ENCODE results near the gene KNCN. TPM values are rescaled to one million over a fixed set of nuclear protein-coding genes. Genes with fewer than 3 reads are reported as not detected.

The KNCN gene
- total RNA-seq, 2 donors from 2014 or later = not detected

DNA sequence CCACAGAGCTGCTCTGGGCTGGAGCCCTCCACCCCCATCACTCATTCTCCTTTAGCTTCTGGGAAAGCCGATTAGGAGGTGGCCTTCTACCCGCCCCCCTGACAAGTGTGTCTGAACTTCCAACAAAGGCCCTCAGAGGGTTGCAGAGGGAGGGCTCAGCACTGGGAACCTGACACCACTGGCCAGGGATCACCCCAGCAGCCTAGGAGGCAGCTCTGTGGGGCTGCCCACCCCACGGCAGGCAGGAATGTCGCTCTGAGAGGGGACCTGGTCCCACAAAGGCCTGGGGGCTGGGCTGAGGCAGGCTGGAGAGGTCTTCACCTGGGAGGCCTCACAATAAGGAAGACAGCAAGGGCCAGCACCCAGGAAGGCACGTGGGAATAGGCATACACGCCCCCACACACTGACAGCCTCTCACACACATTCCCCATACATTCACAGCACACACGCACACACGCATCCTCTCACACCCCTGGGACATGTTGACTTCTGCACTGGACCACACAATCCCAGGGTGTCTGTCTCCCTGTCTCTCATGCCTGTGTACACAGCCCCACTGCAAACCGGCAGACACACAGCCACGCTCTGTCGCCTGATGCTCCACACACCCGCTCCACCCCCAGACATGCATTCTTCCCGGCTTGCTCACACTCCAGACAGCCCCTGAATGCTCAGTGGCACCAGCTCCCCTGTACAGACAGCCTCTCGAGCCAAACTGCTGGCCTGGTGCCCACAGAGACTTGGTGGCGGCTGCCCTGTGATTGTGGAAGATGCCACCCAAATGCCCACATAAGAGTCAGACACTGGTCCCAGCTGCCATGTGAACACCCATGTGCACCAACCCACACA, 31.2 kb downstream of the KNCN start:
- Histone ChIP-seq H3K9me3 (no peaks in the 10 kb centered on the region), H3K27me3 (replicated peaks; ENCODE audit: insufficient read depth) (no peaks in the 10 kb centered on the region), H3K36me3 (no peaks in the 10 kb centered on the region), H3K4me1 (ENCODE audit: control insufficient read depth in 1 of 2, low read depth in 2 of 2) (peaks cover 4 to 13% of the 10 kb centered on the region in 2 donors), H3K27ac (no peak overlapping the region), H3K4me3 (no peak overlapping the region)
- DNase-seq (ENCODE audit: low spot score) = no peak
- no peak for ATAC-seq (ENCODE audit: insufficient number of reproducible peaks, low FRiP score, low read depth)
- TF ChIP-seq, protein P1, sequence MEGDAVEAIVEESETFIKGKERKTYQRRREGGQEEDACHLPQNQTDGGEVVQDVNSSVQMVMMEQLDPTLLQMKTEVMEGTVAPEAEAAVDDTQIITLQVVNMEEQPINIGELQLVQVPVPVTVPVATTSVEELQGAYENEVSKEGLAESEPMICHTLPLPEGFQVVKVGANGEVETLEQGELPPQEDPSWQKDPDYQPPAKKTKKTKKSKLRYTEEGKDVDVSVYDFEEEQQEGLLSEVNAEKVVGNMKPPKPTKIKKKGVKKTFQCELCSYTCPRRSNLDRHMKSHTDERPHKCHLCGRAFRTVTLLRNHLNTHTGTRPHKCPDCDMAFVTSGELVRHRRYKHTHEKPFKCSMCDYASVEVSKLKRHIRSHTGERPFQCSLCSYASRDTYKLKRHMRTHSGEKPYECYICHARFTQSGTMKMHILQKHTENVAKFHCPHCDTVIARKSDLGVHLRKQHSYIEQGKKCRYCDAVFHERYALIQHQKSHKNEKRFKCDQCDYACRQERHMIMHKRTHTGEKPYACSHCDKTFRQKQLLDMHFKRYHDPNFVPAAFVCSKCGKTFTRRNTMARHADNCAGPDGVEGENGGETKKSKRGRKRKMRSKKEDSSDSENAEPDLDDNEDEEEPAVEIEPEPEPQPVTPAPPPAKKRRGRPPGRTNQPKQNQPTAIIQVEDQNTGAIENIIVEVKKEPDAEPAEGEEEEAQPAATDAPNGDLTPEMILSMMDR (IDR thresholded peaks at IDR 0.05) = no peak

GRCh38 chr1:46519209-46519608, 32.2 kb downstream of the KNCN start:
- no peak overlapping the region for H3K4me3 ChIP-seq
- no peaks in the 10 kb centered on the region for H3K36me3 ChIP-seq
- no peaks in the 10 kb centered on the region for H3K9me3 ChIP-seq
- DNase-seq (ENCODE audit: low spot score) = no peak
- no peak for ATAC-seq (ENCODE audit: insufficient number of reproducible peaks, low FRiP score, low read depth)
- peaks cover 4 to 13% of the 10 kb centered on the region in 2 donors for H3K4me1 ChIP-seq (ENCODE audit: control insufficient read depth in 1 of 2, low read depth in 2 of 2)
- H3K27me3 ChIP-seq (replicated peaks; ENCODE audit: insufficient read depth) = no peaks in the 10 kb centered on the region
- no peak overlapping the region for H3K27ac ChIP-seq
- TF ChIP-seq, protein P1 (IDR thresholded peaks at IDR 0.05) = no peak

GRCh38 chr1:46517932-46518498, 33.4 kb downstream of the KNCN start:
- peaks cover 4 to 12% of the 10 kb centered on the region in 2 donors for H3K4me1 ChIP-seq (ENCODE audit: control insufficient read depth in 1 of 2, low read depth in 2 of 2)
- H3K27me3 ChIP-seq (replicated peaks; ENCODE audit: insufficient read depth) = no peaks in the 10 kb centered on the region
- H3K27ac ChIP-seq = no peak overlapping the region
- TF ChIP-seq, protein P1 (IDR thresholded peaks at IDR 0.05) = no peak
- no peaks in the 10 kb centered on the region for H3K9me3 ChIP-seq
- no peak for ATAC-seq (ENCODE audit: insufficient number of reproducible peaks, low FRiP score, low read depth)
- H3K36me3 ChIP-seq = no peaks in the 10 kb centered on the region
- H3K4me3 ChIP-seq = no peak overlapping the region
- no peak for DNase-seq (ENCODE audit: low spot score)

DNA sequence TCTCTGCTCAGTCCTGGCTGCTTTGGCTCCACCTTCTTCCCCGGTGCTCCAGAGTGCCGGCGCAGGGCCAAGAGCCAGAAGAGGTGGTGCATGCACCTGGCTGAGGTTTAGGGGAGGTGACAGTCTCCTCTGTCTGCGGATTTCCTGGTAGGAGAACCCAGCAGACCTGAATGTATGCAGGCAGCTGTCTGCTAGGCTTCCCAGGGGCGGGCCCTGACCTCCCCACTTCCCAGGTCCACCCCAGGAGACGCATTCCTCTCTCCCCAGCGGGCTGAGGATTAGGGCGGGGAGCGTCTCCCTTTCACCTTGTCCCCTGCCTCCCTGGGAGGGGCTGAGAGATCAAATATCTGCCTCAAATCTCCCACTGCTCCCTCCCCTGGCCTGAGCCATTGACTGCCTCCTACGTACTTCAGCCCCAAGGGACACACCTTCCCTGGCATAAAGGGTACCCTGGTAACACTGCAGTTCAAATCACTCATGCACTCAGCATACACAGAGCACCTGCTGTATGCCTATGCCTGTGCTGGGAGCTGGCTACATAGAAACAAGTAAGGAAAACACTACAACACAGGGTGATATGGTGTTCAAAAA, 34.3 kb downstream of the KNCN start:
- Histone ChIP-seq H3K36me3 (no peaks in the 10 kb centered on the region), H3K9me3 (no peaks in the 10 kb centered on the region), H3K4me1 (ENCODE audit: control insufficient read depth in 1 of 2, low read depth in 2 of 2) (peaks cover 0 to 2% of the 10 kb centered on the region in 2 donors), H3K27ac (no peak overlapping the region), H3K27me3 (replicated peaks; ENCODE audit: insufficient read depth) (no peaks in the 10 kb centered on the region), H3K4me3 (no peak overlapping the region)
- DNase-seq (ENCODE audit: low spot score) (no peak), ATAC-seq (ENCODE audit: insufficient number of reproducible peaks, low FRiP score, low read depth) (no peak)
- TF ChIP-seq, protein P1 (IDR thresholded peaks at IDR 0.05) = no peak

- H3K9me3 ChIP-seq = no peaks in the 10 kb centered on the region
- ATAC-seq (ENCODE audit: insufficient number of reproducible peaks, low FRiP score, low read depth) (no peak), DNase-seq (ENCODE audit: low spot score) (no peak)
- no peaks in the 10 kb centered on the region for H3K4me1 ChIP-seq (ENCODE audit: control insufficient read depth in 1 of 2, low read depth in 2 of 2)
- no peak overlapping the region for H3K4me3 ChIP-seq
- H3K36me3 ChIP-seq = no peaks in the 10 kb centered on the region
- H3K27me3 ChIP-seq (replicated peaks; ENCODE audit: insufficient read depth) = no peaks in the 10 kb centered on the region
- TF ChIP-seq, protein P1 (IDR thresholded peaks at IDR 0.05) = no peak
- no peak overlapping the region for H3K27ac ChIP-seq
Measured at GRCh38 chr1:46516200-46516950, 35.1 kb downstream of the KNCN start.

Data from thoracic aorta (tissue), 2 donors.